Activated CD4-positive, alpha-beta T cell treated with anti-CD3 and anti-CD28 coated beads, Interleukin-2, Interleukin-6, amounts not matched to agents 100 ng/mL and 50 ng/mL, durations not matched to agents 16 hours and 8 hours (primary cell): Measurements from ENCODE around the gene MLLT3.

Experiments used
- DNase-seq: peaks from one replicate; pipeline ENCODE4 v3.0.0-alpha.2; 2020

The MLLT3 gene

GRCh38 chr9:20508242-20508641, 114.1 kb downstream of the MLLT3 start:
- DNase-seq = peak; percentile 53

GRCh38 chr9:20507431-20507830, 114.9 kb downstream of the MLLT3 start:
- no peak for DNase-seq

- DNase-seq = no peak
Observed at GRCh38 chr9:20506099-20506900, 116.0 kb downstream of the MLLT3 start.

- DNase-seq = no peak
Observed at GRCh38 chr9:20505574-20505973, 116.7 kb downstream of the MLLT3 start.

- DNase-seq = peak; percentile 21
Observed at GRCh38 chr9:20504930-20505329, 117.4 kb downstream of the MLLT3 start.

GRCh38 chr9:20500101-20500500, 122.2 kb downstream of the MLLT3 start:
- no peak for DNase-seq

- DNase-seq = no peak
Observed at GRCh38 chr9:20499013-20499412, 123.3 kb downstream of the MLLT3 start.

- no peak for DNase-seq
Observed at GRCh38 chr9:20496328-20496727, 126.0 kb downstream of the MLLT3 start.

GRCh38 chr9:20495098-20495497, 127.2 kb downstream of the MLLT3 start:
- DNase-seq = no peak

- no peak for DNase-seq
Observed at GRCh38 chr9:20494035-20494434, 128.3 kb downstream of the MLLT3 start.

GRCh38 chr9:20492772-20493171, 129.5 kb downstream of the MLLT3 start:
- DNase-seq = no peak

- no peak for DNase-seq
Observed at GRCh38 chr9:20491612-20492011, 130.7 kb downstream of the MLLT3 start.

GRCh38 chr9:20490246-20490834, 132.0 kb downstream of the MLLT3 start:
- DNase-seq = no peak

- no peak for DNase-seq
Observed at GRCh38 chr9:20488691-20489090, 133.6 kb downstream of the MLLT3 start.

- DNase-seq = no peak
Observed at GRCh38 chr9:20486552-20486951, 135.7 kb downstream of the MLLT3 start.

GRCh38 chr9:20481437-20481836, 140.9 kb downstream of the MLLT3 start:
- DNase-seq = no peak

GRCh38 chr9:20480249-20480648, 142.1 kb downstream of the MLLT3 start:
- DNase-seq = no peak

- no peak for DNase-seq
Observed at GRCh38 chr9:20479419-20480155, 142.7 kb downstream of the MLLT3 start.

- DNase-seq = no peak
Observed at GRCh38 chr9:20478786-20479185, 143.5 kb downstream of the MLLT3 start.

GRCh38 chr9:20477940-20478620, 144.2 kb downstream of the MLLT3 start:
- no peak for DNase-seq

- no peak for DNase-seq
Observed at GRCh38 chr9:20476912-20477521, 145.3 kb downstream of the MLLT3 start.

- DNase-seq = no peak
Observed at GRCh38 chr9:20474496-20474895, 147.8 kb downstream of the MLLT3 start.

- DNase-seq = no peak
Observed at GRCh38 chr9:20473515-20474013, 148.7 kb downstream of the MLLT3 start.
